ENCODE data around the gene AGMO. TPM values are rescaled to one million over a fixed set of nuclear protein-coding genes. Genes with fewer than 3 reads are reported as not detected.

The AGMO gene
- total and polyA plus RNA-seq, 10 of the 15 experiments (the other 5 are each of a cell fraction or from before 2014, with no cell fraction given) = 0.11 to 0.29 TPM; not detected in 8

- Histone ChIP-seq H3K4me3 (no peak overlapping the region), H4K20me1 (ENCODE audit: control insufficient read depth, insufficient read depth) (no peaks in the 10 kb centered on the region), H3K4me1 (ENCODE audit: control insufficient read depth, insufficient read depth, low read length) (no peaks in the 10 kb centered on the region), H3K9ac (ENCODE audit: control insufficient read depth, insufficient read depth, low read length) (no peak overlapping the region), H3K27me3 (replicated peaks in 1 of 2; ENCODE audit: control insufficient read depth in 2 of 2, insufficient read depth in 2 of 2, low read length in 1 of 2) (no peaks in the 10 kb centered on the region; a peak in 1 of 4 replicates), H3K79me2 (ENCODE audit: control insufficient read depth, insufficient read depth, low read length) (no peaks in the 10 kb centered on the region), H3K27ac (ENCODE audit: control insufficient read depth, insufficient read depth) (no peak overlapping the region), H3K4me2 (ENCODE audit: control insufficient read depth, insufficient read depth) (no peak overlapping the region), H3K36me3 (ENCODE audit: control insufficient read depth in 2 of 2, insufficient read depth in 2 of 2, low read length in 1 of 2) (no peaks in the 10 kb centered on the region), H3K9me3 (replicated peaks; ENCODE audit: control insufficient read depth, insufficient read depth, low read length) (no peaks in the 10 kb centered on the region), H2AFZ (ENCODE audit: control insufficient read depth, low read depth, low read length) (no peak overlapping the region)
- intact Hi-C loops (cut with micrococcal nuclease; ENCODE audit: unreplicated experiment) = no loop called here
- WGBS (ENCODE audit: insufficient coverage, insufficient replicate concordance, low lambda C conversion rate, missing lambda C conversion rate) = 25% methylated on average over 4 of the region's 4 CpGs
- in situ Hi-C loops (cut with MboI) = no loop called here
- RAD21 ChIA-PET (ENCODE audit: unreplicated experiment) = no interaction called here
- no peak for DNase-seq (ENCODE audit: low read depth, low spot score)
- ATAC-seq = no peak
- TF ChIP-seq MYB (IDR thresholded peaks at IDR 0.05; ENCODE audit: borderline replicate concordance, low read depth, low read length) (no peak), RBBP5 (conservative IDR thresholded peaks at IDR 0.05) (no peak), YY1 (IDR thresholded peaks at IDR 0.05; ENCODE audit: low read depth, low read length) (no peak), EGR1 (IDR thresholded peaks at IDR 0.05; ENCODE audit: borderline replicate concordance in 1 of 2, low read depth in 2 of 2, low read length in 2 of 2) (no peak), SMAD1 (IDR thresholded peaks at IDR 0.05; ENCODE audit: low read depth, partially characterized antibody) (no peak), PRDM15 (CRISPR knock-in tag; IDR thresholded peaks at IDR 0.05) (no peak), LARP7 (IDR thresholded peaks at IDR 0.05) (no peak), BHLHE40 (IDR thresholded peaks at IDR 0.05; ENCODE audit: borderline replicate concordance in 1 of 2, low read depth in 2 of 2, low read length in 1 of 2) (no peak)
- POLR2A ChIA-PET = no interaction called here
- SMC1A ChIA-PET (ENCODE audit: uncharacterized antibody, unreplicated experiment) = no interaction called here
- CTCF ChIA-PET = no interaction called here
- FAIRE-seq = no peak
- no TSS peak for BruUV-seq (replicated peaks)
Measured at GRCh38 chr7:15209429-15209828, 352.4 kb downstream of the AGMO start.

Measured in GM12878 (cell line).